ENCODE results near the gene COL19A1. TPM values are rescaled to one million over a fixed set of nuclear protein-coding genes. Genes with fewer than 3 reads are reported as not detected.

COL19A1 gene
- total and polyA plus RNA-seq, 2 of the 13 experiments (the other 11 are each of a cell fraction or from before 2014, with no cell fraction given) = not detected

DNA sequence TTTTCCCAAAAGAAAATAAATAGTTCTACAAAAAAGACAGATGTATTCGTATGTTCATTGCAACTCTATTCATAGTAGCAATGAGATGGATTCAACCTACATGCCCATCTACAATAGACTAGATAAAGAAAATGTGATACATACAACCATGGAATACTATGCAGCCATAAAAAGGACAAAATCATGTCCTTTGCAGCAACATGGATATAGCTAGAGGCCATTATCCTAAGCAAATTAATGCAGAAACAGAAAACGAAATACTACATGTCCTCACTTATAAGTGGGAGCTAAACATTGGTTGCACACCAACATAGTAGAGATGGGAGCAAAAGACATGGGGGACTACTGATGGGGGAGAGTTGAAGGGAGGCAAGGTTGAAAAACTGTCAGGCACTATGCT lies 278.8 kb downstream of the COL19A1 start:
- H3K27me3 ChIP-seq (ENCODE audit: control insufficient read depth in 1 of 2, insufficient read depth in 2 of 2, low read length in 2 of 2) = no peaks in the 10 kb centered on the region
- no TSS peak for BruUV-seq (replicated peaks)

More for the DNA sequence above, 278.8 kb downstream of the COL19A1 start:
- H3K9ac ChIP-seq (ENCODE audit: insufficient read depth, low read depth, low read length) = no peak overlapping the region
- intact Hi-C loops (cut with micrococcal nuclease; ENCODE audit: unreplicated experiment) (no loop called here), in situ Hi-C loops (cut with HindIII; ENCODE audit: extremely low pct_ligation_motif_present, low pct_unique_long_range_greater_than_20kb) (no loop called here)
- H3K4me1 ChIP-seq (ENCODE audit: insufficient read depth, low read length) = no peaks in the 10 kb centered on the region
- H3K9me3 ChIP-seq (ENCODE audit: low read length) = no peaks in the 10 kb centered on the region
- FAIRE-seq (no peak), DNase-seq (ENCODE audit: low spot score) (no peak), ATAC-seq (no peak)
- H3K79me2 ChIP-seq (ENCODE audit: insufficient read depth, low read length) = no peaks in the 10 kb centered on the region
- H3K36me3 ChIP-seq (replicated peaks in 1 of 2; ENCODE audit: control insufficient read depth in 1 of 2, insufficient read depth in 2 of 2, low read length in 2 of 2) = no peaks in the 10 kb centered on the region
- no peaks in the 10 kb centered on the region for H4K20me1 ChIP-seq (ENCODE audit: insufficient read depth, low read length)
- H2AFZ ChIP-seq (ENCODE audit: low read length) = no peak overlapping the region
- CTCF ChIA-PET (ENCODE audit: low intra/inter-chr PET ratio, low total read pairs) = no interaction called here
- H3K27ac ChIP-seq (ENCODE audit: extremely low read length, insufficient read depth, low read length) = no peak overlapping the region
- WGBS (ENCODE audit: low lambda C conversion rate) = 3% methylated on average over 2 of the region's 2 CpGs
- H3K4me2 ChIP-seq (ENCODE audit: low read depth, low read length) = no peak overlapping the region
- TF ChIP-seq MATR3 (CRISPR knock-in tag; IDR thresholded peaks at IDR 0.05) = no peak
- TF ChIP-seq, protein P1, sequence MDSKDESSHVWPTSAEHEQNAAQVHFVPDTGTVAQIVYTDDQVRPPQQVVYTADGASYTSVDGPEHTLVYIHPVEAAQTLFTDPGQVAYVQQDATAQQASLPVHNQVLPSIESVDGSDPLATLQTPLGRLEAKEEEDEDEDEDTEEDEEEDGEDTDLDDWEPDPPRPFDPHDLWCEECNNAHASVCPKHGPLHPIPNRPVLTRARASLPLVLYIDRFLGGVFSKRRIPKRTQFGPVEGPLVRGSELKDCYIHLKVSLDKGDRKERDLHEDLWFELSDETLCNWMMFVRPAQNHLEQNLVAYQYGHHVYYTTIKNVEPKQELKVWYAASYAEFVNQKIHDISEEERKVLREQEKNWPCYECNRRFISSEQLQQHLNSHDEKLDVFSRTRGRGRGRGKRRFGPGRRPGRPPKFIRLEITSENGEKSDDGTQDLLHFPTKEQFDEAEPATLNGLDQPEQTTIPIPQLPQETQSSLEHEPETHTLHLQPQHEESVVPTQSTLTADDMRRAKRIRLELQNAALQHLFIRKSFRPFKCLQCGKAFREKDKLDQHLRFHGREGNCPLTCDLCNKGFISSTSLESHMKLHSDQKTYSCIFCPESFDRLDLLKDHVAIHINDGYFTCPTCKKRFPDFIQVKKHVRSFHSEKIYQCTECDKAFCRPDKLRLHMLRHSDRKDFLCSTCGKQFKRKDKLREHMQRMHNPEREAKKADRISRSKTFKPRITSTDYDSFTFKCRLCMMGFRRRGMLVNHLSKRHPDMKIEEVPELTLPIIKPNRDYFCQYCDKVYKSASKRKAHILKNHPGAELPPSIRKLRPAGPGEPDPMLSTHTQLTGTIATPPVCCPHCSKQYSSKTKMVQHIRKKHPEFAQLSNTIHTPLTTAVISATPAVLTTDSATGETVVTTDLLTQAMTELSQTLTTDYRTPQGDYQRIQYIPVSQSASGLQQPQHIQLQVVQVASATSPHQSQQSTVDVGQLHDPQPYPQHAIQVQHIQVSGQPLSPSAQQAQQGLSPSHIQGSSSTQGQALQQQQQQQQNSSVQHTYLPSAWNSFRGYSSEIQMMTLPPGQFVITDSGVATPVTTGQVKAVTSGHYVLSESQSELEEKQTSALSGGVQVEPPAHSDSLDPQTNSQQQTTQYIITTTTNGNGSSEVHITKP (CRISPR knock-in tag; IDR thresholded peaks at IDR 0.05; ENCODE audit: low read depth) = no peak
- TF ChIP-seq FOXP1 (IDR thresholded peaks at IDR 0.05) = no peak
- no peak for TF ChIP-seq FOXP1 (CRISPR knock-in tag; IDR thresholded peaks at IDR 0.05)
- H3K4me3 ChIP-seq (replicated peaks in 1 of 3; ENCODE audit: insufficient read depth in 1 of 3, low read depth in 2 of 3, low read length in 3 of 3) = no peak overlapping the region
- POLR2A ChIA-PET = no interaction called here
